SK-N-SH treated with all-trans-retinoic acid at 6 μM for 48 hours (cell line): ENCODE results near the gene MET.

Source experiments
- ARNTL ChIP-seq: fragments of 450-650 bp; formaldehyde crosslinking; IDR thresholded peaks from 2 replicates; pipeline ENCODE4 v1.5.0; 2020; ENCODE audit warnings: low read depth, mild to moderate bottlenecking, moderate library complexity, borderline replicate concordance
- BACH2 ChIP-seq: fragments of 250-450 bp; sonication (Bioruptor Pico); IDR thresholded peaks from 2 replicates; pipeline ENCODE4 v1.9.0; 2021; ENCODE audit warnings: mild to moderate bottlenecking, borderline replicate concordance
- GLIS3 ChIP-seq: fragments of 250-450 bp; sonication (Bioruptor Pico); IDR thresholded peaks from 2 replicates; pipeline ENCODE4 v1.5.0; 2020; ENCODE audit warnings: mild to moderate bottlenecking, moderate library complexity
- SNAI2 ChIP-seq: fragments of 250-450 bp; sonication (Bioruptor Pico); IDR thresholded peaks from 2 replicates; pipeline ENCODE4 v1.5.0; 2020; ENCODE audit warnings: mild to moderate bottlenecking, moderate library complexity
- TCF4 ChIP-seq: fragments of 250-450 bp; sonication (Bioruptor Pico); IDR thresholded peaks from 2 replicates; pipeline ENCODE4 v1.8.0; 2021; ENCODE audit warnings: mild to moderate bottlenecking, moderate library complexity, borderline replicate concordance
- TOX ChIP-seq: fragments of 250-450 bp; sonication (Bioruptor Pico); IDR thresholded peaks from 2 replicates; pipeline ENCODE4 v1.8.0; 2021; ENCODE audit warnings: mild to moderate bottlenecking, moderate library complexity, borderline replicate concordance
- ZC3H10 ChIP-seq: fragments of 250-450 bp; sonication (Bioruptor Pico); IDR thresholded peaks from 2 replicates; pipeline ENCODE4 v1.5.1; 2021; ENCODE audit warnings: mild to moderate bottlenecking, moderate library complexity
- ZFP3 ChIP-seq: fragments of 250-450 bp; sonication (Bioruptor Pico); IDR thresholded peaks from 2 replicates; pipeline ENCODE4 v1.5.0; 2020; ENCODE audit warnings: mild to moderate bottlenecking, moderate library complexity
- ZFP30 ChIP-seq: fragments of 450-650 bp; formaldehyde crosslinking; IDR thresholded peaks from 2 replicates; pipeline ENCODE4 v1.5.0; 2022; ENCODE audit warnings: mild to moderate bottlenecking, moderate library complexity
- ZNF70 ChIP-seq: fragments of 450-650 bp; formaldehyde crosslinking; IDR thresholded peaks from 2 replicates; pipeline ENCODE4 v1.5.0; 2020; ENCODE audit warnings: mild to moderate bottlenecking, moderate library complexity
- TF ChIP-seq, protein P1 (sequence below): fragments of 250-450 bp; sonication (Bioruptor Pico); IDR thresholded peaks from 2 replicates; pipeline ENCODE4 v1.5.1; 2020; ENCODE audit warnings: low read depth, mild to moderate bottlenecking, moderate library complexity

DNA sequence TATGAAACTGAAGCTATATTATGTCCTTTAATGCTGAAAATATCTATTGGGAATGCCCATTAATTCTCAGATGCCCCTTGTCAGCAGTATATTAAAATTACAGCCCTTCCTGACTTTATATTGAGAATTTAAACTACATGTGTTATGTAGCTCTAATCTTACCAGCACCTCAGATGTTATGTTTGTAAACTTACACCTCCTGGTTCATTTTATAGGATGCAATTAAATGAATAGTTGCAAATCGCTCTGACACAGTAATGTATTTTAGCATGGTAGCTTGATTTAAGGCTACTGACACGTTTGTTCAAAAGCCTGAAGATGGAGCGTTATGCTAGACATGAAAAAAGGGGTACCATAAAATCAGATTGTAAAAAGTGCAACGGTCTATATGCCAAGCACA, 35.0 kb upstream of the MET start:
- no peak for TF ChIP-seq ZFP30 (CRISPR knock-in tag)
- TF ChIP-seq GLIS3 (CRISPR knock-in tag): no peak
- no peak for TF ChIP-seq TOX
- TF ChIP-seq SNAI2 (CRISPR knock-in tag): no peak
- TF ChIP-seq ZNF70 (CRISPR knock-in tag): no peak
- TF ChIP-seq ARNTL (CRISPR knock-in tag): no peak
- TF ChIP-seq, protein P1, sequence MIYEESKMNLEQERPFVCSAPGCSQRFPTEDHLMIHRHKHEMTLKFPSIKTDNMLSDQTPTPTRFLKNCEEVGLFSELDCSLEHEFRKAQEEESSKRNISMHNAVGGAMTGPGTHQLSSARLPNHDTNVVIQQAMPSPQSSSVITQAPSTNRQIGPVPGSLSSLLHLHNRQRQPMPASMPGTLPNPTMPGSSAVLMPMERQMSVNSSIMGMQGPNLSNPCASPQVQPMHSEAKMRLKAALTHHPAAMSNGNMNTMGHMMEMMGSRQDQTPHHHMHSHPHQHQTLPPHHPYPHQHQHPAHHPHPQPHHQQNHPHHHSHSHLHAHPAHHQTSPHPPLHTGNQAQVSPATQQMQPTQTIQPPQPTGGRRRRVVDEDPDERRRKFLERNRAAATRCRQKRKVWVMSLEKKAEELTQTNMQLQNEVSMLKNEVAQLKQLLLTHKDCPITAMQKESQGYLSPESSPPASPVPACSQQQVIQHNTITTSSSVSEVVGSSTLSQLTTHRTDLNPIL: no peak
- TF ChIP-seq ZFP3 (CRISPR knock-in tag): no peak
- TF ChIP-seq ZC3H10 (CRISPR knock-in tag): no peak
- no peak for TF ChIP-seq TCF4 (CRISPR knock-in tag)
- no peak for TF ChIP-seq BACH2 (CRISPR knock-in tag)
